ENCODE measurements around the gene WDFY3. TPM values are rescaled to one million over a fixed set of nuclear protein-coding genes. Genes with fewer than 3 reads are reported as not detected.

Gene WDFY3
- total and polyA plus RNA-seq, 2 of the 4 experiments (the other 2 are of a cell fraction): 12.5 to 58.1 TPM

DNA sequence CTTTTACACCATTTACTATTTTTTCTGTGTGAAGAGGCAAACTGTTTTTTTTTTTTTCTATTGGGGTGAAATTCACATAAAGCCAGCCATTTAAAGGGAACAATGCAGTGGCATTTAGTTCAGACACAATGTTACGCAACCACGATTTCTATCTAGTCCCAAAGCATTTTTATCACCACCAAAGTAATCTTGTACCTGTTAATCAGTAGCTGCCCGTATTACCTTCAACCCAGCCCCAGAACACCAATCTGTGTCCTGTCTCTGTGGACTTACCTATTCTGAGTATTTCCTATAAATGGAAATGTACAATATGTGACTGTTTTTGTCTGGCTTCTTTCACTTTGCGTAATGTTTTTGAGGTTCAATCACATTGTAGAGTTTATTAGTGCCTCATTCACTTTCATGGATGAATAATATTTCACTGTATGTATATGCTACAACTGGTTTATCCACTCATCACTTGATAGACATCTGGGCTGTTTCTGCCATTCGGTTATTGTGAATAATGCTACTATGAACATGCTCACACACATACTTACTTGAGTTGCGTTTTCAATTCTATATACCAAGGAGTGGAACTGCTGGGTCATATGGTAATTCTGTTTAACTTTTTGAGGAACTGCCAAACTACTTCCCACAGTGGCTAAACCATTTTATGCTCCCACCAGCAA lies 267.4 kb downstream of the WDFY3 start:
- Histone ChIP-seq H2BK15ac (ENCODE audit: low read depth, low read length) (no peak overlapping the region), H3K36me3 (ENCODE audit: control insufficient read depth, insufficient read depth, low read length) (peaks cover 38% of the 10 kb centered on the region), H4K91ac (ENCODE audit: insufficient read depth, low read depth, low read length) (no peak overlapping the region), H2BK120ac (ENCODE audit: low read depth, low read length) (no peak overlapping the region), H3K56ac (ENCODE audit: extremely low read depth, insufficient read depth, low read length) (no peak overlapping the region), H3K23ac (ENCODE audit: low read depth, low read length) (no peak overlapping the region), H3K27ac (ENCODE audit: insufficient read depth, low read length) (no peak overlapping the region), H3K4me3 (ENCODE audit: insufficient read depth, low read depth, low read length) (no peak overlapping the region), H3K9me1 (ENCODE audit: insufficient read depth, low read length) (peaks cover 7% of the 10 kb centered on the region), H4K20me1 (ENCODE audit: insufficient read depth, low read length) (no peaks in the 10 kb centered on the region), H3K4me2 (ENCODE audit: low read depth, low read length) (no peak overlapping the region), H2BK20ac (ENCODE audit: low read depth, low read length) (no peak overlapping the region), H3K79me1 (ENCODE audit: low read depth in 1 of 2, low read length in 2 of 2) (peaks cover 0 to 4% of the 10 kb centered on the region in 2 experiments; a peak in 1 of 4 replicates), H3K18ac (ENCODE audit: low read depth, low read length) (no peak overlapping the region), H4K8ac (ENCODE audit: low read depth in 2 of 2, low read length in 2 of 2) (no peak overlapping the region), H2AK9ac (replicated peaks; ENCODE audit: low read depth, low read length, poor library complexity) (no peak overlapping the region), H3K9me3 (ENCODE audit: control insufficient read depth, insufficient read depth, low read length) (no peaks in the 10 kb centered on the region), H4K5ac (ENCODE audit: low read depth, low read length) (no peak overlapping the region), H3K27me3 (ENCODE audit: control insufficient read depth, insufficient read depth, low read length) (no peaks in the 10 kb centered on the region), H3K9ac (ENCODE audit: low read depth, low read length) (no peak overlapping the region), H3K14ac (replicated peaks; ENCODE audit: low read depth, low read length) (no peak overlapping the region), H2AFZ (replicated peaks; ENCODE audit: low read length, poor library complexity) (no peak overlapping the region), H3K4me1 (ENCODE audit: control insufficient read depth, insufficient read depth, low read length) (peaks cover 2% of the 10 kb centered on the region; the same call in 1 of the 2 replicates), H2BK5ac (ENCODE audit: low read depth, low read length, poor library complexity, severe bottlenecking) (no peak overlapping the region), H3K4ac (ENCODE audit: low read depth, low read length) (no peak overlapping the region), H2AK5ac (ENCODE audit: low read depth, low read length) (no peak overlapping the region)
- TSS peak; percentile 55 for BruUV-seq (replicated peaks)
- ChIA-PET POLR2A (ENCODE audit: unreplicated experiment) (no interaction called here), CTCF (no interaction called here)
- in situ Hi-C loops (cut with MboI; ENCODE audit: low sequenced_read_pairs) (no loop called here), dilution Hi-C loops (cut with HindIII; ENCODE audit: low sequenced_read_pairs, unreplicated experiment) (no loop called here), intact Hi-C loops (cut with micrococcal nuclease) (loop anchor here (5.0 to 10.0 kb wide), 2 partner anchors 38 to 1206 kb away; no protein-coding TSS in a partner anchor)
- DNase-seq: no peak
- no peak for TF ChIP-seq RAD21 (IDR thresholded peaks at IDR 0.05; ENCODE audit: low read length)
- TF ChIP-seq CEBPB (IDR thresholded peaks at IDR 0.05; ENCODE audit: low read depth, low read length): peak; percentile 90
- no CpG with 5 or more reads among the region's 6 CpGs for WGBS, 2 experiments (ENCODE audit: extremely low coverage in 2 of 2, insufficient read length in 1 of 2)
- ATAC-seq (ENCODE audit: low read depth): no peak
